Mucosa of rectum (tissue), 2 donors: Measurements from ENCODE around the gene PTPN7.

Experiments used
- H3K27ac ChIP-seq, 2 donors: one replicate each; pipeline ENCODE4 v1.7.0; 2013; ENCODE audit warnings: inconsistent platforms in 2 of 2, low read depth in 2 of 2, low read length in 2 of 2
- H3K27me3 ChIP-seq, 2 donors: one replicate each; pipeline ENCODE4 v1.7.0; 2013; ENCODE audit warnings: low read length in 2 of 2; ENCODE audit not compliant: control insufficient read depth in 2 of 2, insufficient read depth in 2 of 2
- H3K36me3 ChIP-seq, 2 donors: one replicate each; pipeline ENCODE4 v1.7.0; 2013; ENCODE audit warnings: low read length in 2 of 2; ENCODE audit not compliant: control insufficient read depth in 2 of 2, insufficient read depth in 2 of 2
- H3K4me1 ChIP-seq, 2 donors: one replicate each; pipeline ENCODE4 v1.7.0; 2013; ENCODE audit warnings: low read length in 2 of 2, mild to moderate bottlenecking in 1 of 2; ENCODE audit not compliant: control insufficient read depth in 2 of 2, insufficient read depth in 2 of 2
- H3K4me3 ChIP-seq, 2 donors: one replicate each; pipeline ENCODE4 v1.7.0; 2013; ENCODE audit warnings: low read length in 2 of 2
- H3K9ac ChIP-seq, 2 donors: one replicate each; pipeline ENCODE4 v1.7.0; 2013; ENCODE audit warnings: low read length in 2 of 2, low read depth in 1 of 2, mild to moderate bottlenecking in 1 of 2
- H3K9me3 ChIP-seq, 2 donors: one replicate each; pipeline ENCODE4 v1.7.0; 2013; ENCODE audit warnings: low read length in 2 of 2; ENCODE audit not compliant: control insufficient read depth in 2 of 2
- donor health status: healthy.
- donor health status: Normal muscosa, but diverticular disease.

Gene PTPN7

DNA sequence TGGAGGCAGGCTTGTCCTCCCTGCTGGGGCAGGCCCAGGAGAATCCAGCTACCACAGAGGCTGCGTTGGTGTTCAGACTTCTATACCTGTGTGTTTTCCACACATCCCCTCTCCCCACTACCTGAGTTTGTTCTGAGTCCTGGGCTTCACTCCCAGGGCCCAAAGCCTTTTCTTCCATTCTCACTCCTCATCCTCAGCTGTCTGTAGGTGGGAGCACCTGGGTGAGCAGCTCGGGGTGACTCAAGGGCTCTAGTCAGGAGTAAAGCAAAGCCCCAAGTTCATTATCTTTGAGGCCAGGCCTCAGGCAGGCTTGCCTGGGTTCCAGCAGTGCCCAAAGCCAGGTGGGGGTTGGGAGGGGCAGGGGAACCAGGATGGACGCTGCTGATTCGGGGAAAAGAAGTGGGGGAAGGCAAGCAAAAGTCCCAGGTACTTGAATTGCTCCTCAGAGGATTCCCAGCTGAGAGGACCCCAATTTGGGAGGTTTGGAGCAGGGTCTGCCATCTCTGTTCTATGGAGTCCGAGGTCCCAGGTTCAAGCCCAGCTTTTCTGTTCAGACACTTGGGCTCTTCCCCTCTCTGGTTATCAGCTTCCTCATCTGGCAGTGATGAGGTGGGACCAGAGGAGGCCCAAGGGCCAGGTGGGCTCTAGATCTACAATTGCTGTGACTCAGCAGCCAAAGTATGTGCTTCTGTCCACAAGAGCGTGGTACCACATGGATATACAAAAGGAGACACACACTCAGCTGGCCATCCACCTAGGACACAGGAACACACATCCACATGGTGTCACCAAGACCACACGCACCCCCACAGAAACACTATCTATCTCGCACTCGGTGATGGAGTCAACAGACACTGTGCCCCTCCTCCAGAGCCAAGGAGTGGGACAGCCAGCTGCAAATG lies 5.8 kb upstream of the PTPN7 start:
- Histone ChIP-seq H3K9ac (no peak overlapping the region), H3K36me3 (no peaks in the 10 kb centered on the region), H3K4me3 (no peak overlapping the region), H3K9me3 (no peaks in the 10 kb centered on the region), H3K27ac (no peak overlapping the region), H3K27me3 (no peaks in the 10 kb centered on the region), H3K4me1 (peaks cover 0 to 9% of the 10 kb centered on the region in 2 donors)

- Histone ChIP-seq H3K9me3 (no peaks in the 10 kb centered on the region), H3K9ac (no peak overlapping the region), H3K27me3 (no peaks in the 10 kb centered on the region), H3K4me1 (peaks cover 0 to 11% of the 10 kb centered on the region in 2 donors), H3K4me3 (no peak overlapping the region), H3K36me3 (no peaks in the 10 kb centered on the region), H3K27ac (peak overlapping the region in 1 of 2 donors; percentile 1)
Observed at GRCh38 chr1:202165267-202165941, 5.0 kb upstream of the PTPN7 start.

- H3K36me3 ChIP-seq: no peaks in the 10 kb centered on the region
- H3K4me3 ChIP-seq: no peak overlapping the region
- no peak overlapping the region for H3K27ac ChIP-seq
- peaks cover 0 to 12% of the 10 kb centered on the region in 2 donors for H3K4me1 ChIP-seq
- H3K27me3 ChIP-seq: no peaks in the 10 kb centered on the region
- H3K9ac ChIP-seq: no peak overlapping the region
- no peaks in the 10 kb centered on the region for H3K9me3 ChIP-seq
Observed at GRCh38 chr1:202164271-202165037, 4.1 kb upstream of the PTPN7 start.

DNA sequence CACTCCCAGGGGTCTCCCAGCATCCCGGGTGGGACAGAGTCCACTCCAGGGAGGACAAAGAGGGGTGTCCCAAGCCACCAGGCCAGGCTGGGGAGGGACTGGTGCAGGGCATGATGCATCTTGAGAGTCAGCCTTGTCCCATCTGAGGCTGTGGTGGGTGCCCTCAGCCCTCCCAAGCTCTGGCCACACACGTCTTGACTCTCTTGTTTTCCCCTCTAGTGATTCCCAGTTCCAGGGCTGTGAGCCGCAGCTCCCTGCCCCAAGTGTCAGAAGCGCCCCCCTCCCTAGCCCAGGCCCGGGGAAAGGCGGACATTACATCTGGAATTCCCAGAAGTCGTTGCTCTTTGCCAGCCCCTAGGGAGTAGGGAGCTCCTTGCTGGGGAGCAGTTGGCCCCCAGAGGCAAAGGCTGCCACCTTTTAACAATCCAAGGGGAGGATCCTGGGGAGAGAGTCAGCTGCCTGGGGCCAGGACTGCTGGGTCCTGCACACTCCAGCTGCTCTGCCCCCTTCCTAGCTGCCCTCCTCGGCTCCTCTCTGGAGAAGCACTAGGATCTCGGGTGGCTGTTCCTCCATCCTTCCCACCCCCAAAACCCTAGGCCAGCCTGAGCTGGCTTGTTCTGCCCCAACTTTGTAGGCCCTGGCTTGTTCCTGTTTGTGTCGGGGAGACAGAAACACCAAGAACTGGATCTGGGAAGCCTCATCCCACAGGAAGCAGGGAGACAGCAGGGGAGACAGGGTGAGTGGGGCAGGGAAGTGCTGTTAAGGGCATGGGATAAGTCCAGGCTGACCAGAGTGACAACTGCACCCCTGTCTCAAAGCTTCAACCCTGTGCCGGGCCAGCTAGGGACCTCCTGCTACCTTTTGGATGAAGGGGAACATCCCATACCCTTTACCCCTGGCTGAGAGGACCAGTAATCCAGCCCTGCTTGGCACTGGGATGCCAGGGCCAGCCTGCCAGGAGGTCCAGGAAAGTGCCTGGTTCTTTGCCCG lies 3.2 kb upstream of the PTPN7 start:
- H3K9ac ChIP-seq: no peak overlapping the region
- no peaks in the 10 kb centered on the region for H3K36me3 ChIP-seq
- no peaks in the 10 kb centered on the region for H3K9me3 ChIP-seq
- H3K4me1 ChIP-seq: peaks cover 0 to 12% of the 10 kb centered on the region in 2 donors
- H3K4me3 ChIP-seq: no peak overlapping the region
- H3K27me3 ChIP-seq: no peaks in the 10 kb centered on the region
- peak overlapping the region in 1 of 2 donors; percentile 67 for H3K27ac ChIP-seq

DNA sequence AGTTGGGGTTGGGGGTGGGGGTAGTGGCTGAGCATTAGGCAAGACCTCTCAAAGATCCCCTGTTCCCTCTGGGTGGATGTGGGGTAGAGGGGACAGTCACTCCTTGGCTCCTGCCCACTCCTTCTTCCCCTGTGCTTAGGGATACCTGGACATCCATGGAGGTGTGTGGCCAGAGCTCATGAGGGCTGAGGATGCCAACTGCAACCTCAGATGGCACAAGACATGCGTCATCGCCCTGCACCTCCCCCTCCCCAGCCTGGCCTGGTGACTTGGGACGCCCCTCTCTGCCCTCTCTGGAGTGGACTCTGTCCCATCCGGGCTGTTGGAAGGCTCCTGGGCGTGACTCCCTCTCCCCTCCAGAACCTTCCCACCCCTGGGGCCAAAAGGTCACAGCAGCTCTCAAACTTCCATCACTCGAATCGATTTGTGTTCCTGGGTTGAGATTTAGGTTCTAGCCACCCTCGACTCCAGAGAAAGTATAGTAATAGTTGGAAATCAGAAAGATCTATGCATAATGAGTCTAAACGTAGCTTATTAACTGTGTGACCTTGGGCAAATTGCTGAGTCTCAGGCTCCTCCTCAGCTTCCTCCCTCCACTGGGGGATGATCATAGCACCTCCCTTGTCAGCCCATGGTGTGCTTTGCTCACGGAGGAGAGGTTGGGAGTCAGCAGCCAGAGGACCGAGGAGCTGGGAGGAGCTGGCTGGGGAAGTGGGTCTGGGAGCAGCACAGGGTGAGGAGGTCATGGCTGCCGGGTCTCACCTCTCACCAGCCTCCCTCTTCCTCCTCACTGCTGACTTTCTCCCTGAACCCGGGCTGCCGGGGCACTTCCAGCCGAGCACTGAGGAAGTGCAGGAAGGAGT lies 2.2 kb upstream of the PTPN7 start:
- no peaks in the 10 kb centered on the region for H3K36me3 ChIP-seq
- peak overlapping the region in 1 of 2 donors; percentile 67 for H3K27ac ChIP-seq

DNA sequence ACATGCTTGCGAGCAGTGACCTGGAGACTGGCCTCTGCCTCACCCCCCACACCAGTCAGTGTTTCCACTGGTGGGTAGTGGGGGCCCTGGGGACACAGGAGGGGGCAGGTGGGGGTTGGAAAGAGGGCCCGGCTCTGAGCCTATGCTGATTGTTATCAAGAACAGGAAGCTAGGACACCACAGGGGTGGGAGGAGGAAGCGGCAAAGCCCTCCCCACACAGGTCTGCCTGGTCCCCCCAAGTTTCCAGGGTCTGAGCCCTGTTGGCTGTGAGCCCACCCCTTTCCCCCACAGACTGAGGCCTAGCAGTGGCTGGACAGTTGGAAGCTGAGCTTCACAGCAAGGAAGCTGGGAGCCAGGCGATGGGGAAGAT lies 1.6 kb upstream of the PTPN7 start:
- Histone ChIP-seq H3K9ac (peak overlapping the region in 1 of 2 donors; percentile 32), H3K36me3 (no peaks in the 10 kb centered on the region), H3K4me1 (peaks cover 0 to 14% of the 10 kb centered on the region in 2 donors), H3K4me3 (peak overlapping the region in 1 of 2 donors; percentile 31), H3K27me3 (no peaks in the 10 kb centered on the region), H3K27ac (peak overlapping the region; percentile 52 to 86), H3K9me3 (no peaks in the 10 kb centered on the region)

More for the DNA sequence above, 2.2 kb upstream of the PTPN7 start:
- Histone ChIP-seq H3K9ac (peak overlapping the region in 1 of 2 donors; percentile 32), H3K4me3 (peak overlapping the region in 1 of 2 donors; percentile 31), H3K27me3 (no peaks in the 10 kb centered on the region), H3K4me1 (peaks cover 0 to 14% of the 10 kb centered on the region in 2 donors), H3K9me3 (no peaks in the 10 kb centered on the region)

DNA sequence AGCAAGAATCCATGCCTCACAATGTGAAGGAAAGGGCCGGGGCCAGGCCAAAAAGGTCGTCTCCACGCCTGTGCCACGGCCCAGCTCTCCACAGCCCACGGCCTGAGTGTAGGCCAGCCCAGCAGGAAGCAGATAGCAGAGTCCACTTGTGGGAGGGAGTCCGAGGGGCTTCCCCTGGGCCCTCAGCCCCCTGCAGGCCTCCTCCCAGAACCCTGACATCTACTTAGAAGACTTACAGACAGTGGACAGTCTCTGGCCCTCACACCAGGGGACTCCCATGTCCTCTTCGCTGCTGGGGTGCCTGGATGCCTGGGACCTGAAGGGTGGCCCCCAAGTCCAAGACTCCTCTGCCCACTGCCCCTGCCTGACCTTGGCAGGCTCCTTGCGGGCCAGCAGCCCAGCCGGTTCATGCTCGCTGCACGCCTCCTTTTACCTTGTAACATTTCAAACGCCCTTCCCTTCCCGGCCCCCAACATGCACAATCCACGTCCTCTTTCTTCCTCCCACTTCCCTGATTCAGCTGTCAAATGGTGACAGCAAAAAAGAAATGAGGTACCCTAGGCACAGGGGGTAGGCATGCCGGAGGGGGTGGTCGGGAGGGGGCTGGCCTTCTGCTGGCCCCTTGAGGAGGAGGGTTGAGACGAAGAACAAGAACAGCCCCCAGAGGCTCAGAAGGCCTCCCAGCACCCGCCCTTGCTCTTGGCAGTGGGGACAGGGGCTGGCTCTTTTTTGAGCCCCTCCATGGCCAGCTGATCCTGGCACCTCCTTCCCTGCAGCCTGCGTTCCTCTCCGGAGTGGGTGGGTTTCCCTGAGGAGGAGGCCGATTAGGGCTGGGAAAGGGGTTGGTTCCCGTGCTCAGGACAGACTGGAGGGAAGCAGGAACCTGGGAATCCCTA lies 997 bp upstream of the PTPN7 start:
- H3K27ac ChIP-seq: peak overlapping the region; percentile 52 to 86
- no peaks in the 10 kb centered on the region for H3K9me3 ChIP-seq
- H3K27me3 ChIP-seq: no peaks in the 10 kb centered on the region
- peak overlapping the region in 1 of 2 donors; percentile 80 for H3K4me3 ChIP-seq
- no peaks in the 10 kb centered on the region for H3K36me3 ChIP-seq
- peaks cover 0 to 14% of the 10 kb centered on the region in 2 donors for H3K4me1 ChIP-seq
- peak overlapping the region; percentile 64 to 80 for H3K9ac ChIP-seq
